ENCODE measurements around the gene HOMEZ.

Gene HOMEZ

GRCh38 chr14:23316300-23316699, 30.4 kb upstream of the HOMEZ start:
- FAIRE-seq, result no peak
- no peak for TF ChIP-seq CTCF (IDR thresholded peaks at IDR 0.05; ENCODE audit: insufficient read depth, missing control alignments)

GRCh38 chr14:23310546-23310945, 24.6 kb upstream of the HOMEZ start:
- no peak for TF ChIP-seq CTCF (IDR thresholded peaks at IDR 0.05; ENCODE audit: insufficient read depth, missing control alignments)
- no peak for FAIRE-seq

More at GRCh38 chr14:23316300-23316699, 30.4 kb upstream of the HOMEZ start:
- DNase-seq (ENCODE audit: insufficient read length, low spot score), result no peak

GRCh38 chr14:23308721-23309445, 23.0 kb upstream of the HOMEZ start:
- TF ChIP-seq CTCF (IDR thresholded peaks at IDR 0.05; ENCODE audit: insufficient read depth, missing control alignments), result no peak
- FAIRE-seq (no peak), DNase-seq (ENCODE audit: insufficient read length, low spot score) (no peak)

More at GRCh38 chr14:23310546-23310945, 24.6 kb upstream of the HOMEZ start:
- DNase-seq (ENCODE audit: insufficient read length, low spot score), result no peak

DNA sequence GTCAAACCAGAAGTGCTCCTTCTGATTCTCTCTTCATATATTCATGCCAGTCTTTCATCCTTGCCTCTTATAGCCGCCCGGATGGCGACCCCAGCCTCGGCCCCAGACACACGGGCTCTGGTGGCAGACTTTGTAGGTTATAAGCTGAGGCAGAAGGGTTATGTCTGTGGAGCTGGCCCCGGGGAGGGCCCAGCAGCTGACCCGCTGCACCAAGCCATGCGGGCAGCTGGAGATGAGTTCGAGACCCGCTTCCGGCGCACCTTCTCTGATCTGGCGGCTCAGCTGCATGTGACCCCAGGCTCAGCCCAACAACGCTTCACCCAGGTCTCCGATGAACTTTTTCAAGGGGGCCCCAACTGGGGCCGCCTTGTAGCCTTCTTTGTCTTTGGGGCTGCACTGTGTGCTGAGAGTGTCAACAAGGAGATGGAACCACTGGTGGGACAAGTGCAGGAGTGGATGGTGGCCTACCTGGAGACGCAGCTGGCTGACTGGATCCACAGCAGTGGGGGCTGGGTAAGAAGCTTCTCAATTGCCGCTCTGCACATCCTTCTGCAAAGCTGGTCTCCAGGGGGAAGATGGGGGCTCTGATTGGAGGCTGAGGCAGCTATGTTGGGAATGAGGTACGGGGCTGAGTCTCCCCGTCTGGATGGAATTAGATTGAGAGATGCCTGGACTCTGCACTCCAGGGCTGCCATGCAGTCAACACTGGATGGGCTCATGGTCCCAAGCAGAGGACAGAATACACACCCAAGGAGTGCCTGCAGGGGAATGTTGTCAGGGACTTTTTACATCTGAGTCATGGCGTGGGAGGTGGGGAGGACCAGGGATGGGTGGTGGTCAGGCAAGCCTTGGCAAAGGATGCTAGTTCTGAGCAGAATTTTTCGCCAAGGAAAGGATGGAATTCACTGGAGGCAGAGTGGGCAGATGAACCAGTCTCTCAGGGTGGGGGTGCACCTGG, 22.0 kb upstream of the HOMEZ start:
- DNase-seq (ENCODE audit: insufficient read length, low spot score) (no peak), FAIRE-seq (no peak)
- TF ChIP-seq CTCF (IDR thresholded peaks at IDR 0.05; ENCODE audit: insufficient read depth, missing control alignments), result no peak

- DNase-seq (ENCODE audit: insufficient read length, low spot score) (no peak), FAIRE-seq (no peak)
- TF ChIP-seq CTCF (IDR thresholded peaks at IDR 0.05; ENCODE audit: insufficient read depth, missing control alignments), result no peak
Observed at GRCh38 chr14:23307146-23307530, 21.2 kb upstream of the HOMEZ start.

- DNase-seq (ENCODE audit: insufficient read length, low spot score), result peak; percentile 49
- TF ChIP-seq CTCF (IDR thresholded peaks at IDR 0.05; ENCODE audit: insufficient read depth, missing control alignments), result no peak
- FAIRE-seq, result no peak
Observed at GRCh38 chr14:23306412-23307145, 20.6 kb upstream of the HOMEZ start, which contains the start of gene BCL2L2. Gene BCL2L2, plus strand, starts transcription at chr14:23306833. Its CDS starts 935 bp downstream, at chr14:23307768.
